Esophagus squamous epithelium (tissue), 4 donors: ENCODE results near the gene RNU11.

Experiments used
- CTCF ChIP-seq, 6 experiments: fragments of 450-650 bp in 4 of 6; fragments of 200-600 bp in 2 of 6; sonication (generic) in 2 of 6; IDR thresholded peaks; one replicate each; pipeline ENCODE4 v1.5.1; 2016 to 2019; ENCODE audit warnings: antibody characterized with exemption in 6 of 6, mild to moderate bottlenecking in 4 of 6, moderate library complexity in 4 of 6
- POLR2A ChIP-seq, 4 donors: fragments of 450-650 bp; IDR thresholded peaks; one replicate each; pipeline ENCODE4 v1.6.1; 2017; ENCODE audit warnings: antibody characterized with exemption in 4 of 4, mild to moderate bottlenecking in 4 of 4, moderate library complexity in 3 of 4

GRCh38 chr1:28602536-28603439 is 45.6 kb upstream of the RNU11 start:
- TF ChIP-seq CTCF (IDR thresholded peaks at IDR 0.05) (peak; percentile 37 to 72 (median 64)), POLR2A (IDR thresholded peaks at IDR 0.05) (no peak)
